ENCODE results near the gene CROCC.

Gene CROCC

DNA sequence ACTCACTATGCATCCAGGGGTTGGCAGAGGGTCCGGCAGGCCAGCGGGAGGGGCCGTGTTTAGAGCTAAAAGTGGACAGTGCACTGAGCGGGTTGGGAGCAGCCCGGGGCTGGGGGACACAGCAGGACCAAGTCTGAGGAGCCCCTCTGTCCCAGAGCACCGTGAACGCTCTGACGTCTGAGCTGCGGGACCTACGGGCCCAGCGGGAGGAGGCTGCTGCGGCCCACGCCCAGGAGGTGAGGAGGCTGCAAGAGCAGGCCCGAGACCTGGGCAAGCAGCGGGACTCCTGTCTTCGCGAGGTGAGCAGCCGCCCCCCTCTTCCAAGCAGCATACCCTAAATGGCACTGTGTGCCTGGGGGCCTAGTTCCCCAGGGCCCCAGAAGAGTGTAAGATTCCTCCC is 32.8 kb downstream of the CROCC start:
- DNase-seq (ENCODE audit: low read depth in 2 of 2): no peak
- no peak overlapping the region for H3K4me3 ChIP-seq (replicated peaks in 1 of 2; ENCODE audit: low read depth in 2 of 2, low read length in 2 of 2)
- TF ChIP-seq, protein P1, sequence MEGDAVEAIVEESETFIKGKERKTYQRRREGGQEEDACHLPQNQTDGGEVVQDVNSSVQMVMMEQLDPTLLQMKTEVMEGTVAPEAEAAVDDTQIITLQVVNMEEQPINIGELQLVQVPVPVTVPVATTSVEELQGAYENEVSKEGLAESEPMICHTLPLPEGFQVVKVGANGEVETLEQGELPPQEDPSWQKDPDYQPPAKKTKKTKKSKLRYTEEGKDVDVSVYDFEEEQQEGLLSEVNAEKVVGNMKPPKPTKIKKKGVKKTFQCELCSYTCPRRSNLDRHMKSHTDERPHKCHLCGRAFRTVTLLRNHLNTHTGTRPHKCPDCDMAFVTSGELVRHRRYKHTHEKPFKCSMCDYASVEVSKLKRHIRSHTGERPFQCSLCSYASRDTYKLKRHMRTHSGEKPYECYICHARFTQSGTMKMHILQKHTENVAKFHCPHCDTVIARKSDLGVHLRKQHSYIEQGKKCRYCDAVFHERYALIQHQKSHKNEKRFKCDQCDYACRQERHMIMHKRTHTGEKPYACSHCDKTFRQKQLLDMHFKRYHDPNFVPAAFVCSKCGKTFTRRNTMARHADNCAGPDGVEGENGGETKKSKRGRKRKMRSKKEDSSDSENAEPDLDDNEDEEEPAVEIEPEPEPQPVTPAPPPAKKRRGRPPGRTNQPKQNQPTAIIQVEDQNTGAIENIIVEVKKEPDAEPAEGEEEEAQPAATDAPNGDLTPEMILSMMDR (IDR thresholded peaks at IDR 0.05; ENCODE audit: low read depth, low read length): no peak

GRCh38 chr1:16955186-16955585 is 33.5 kb downstream of the CROCC start:
- no peak for DNase-seq (ENCODE audit: low read depth in 2 of 2)
- TF ChIP-seq, protein P1 (IDR thresholded peaks at IDR 0.05; ENCODE audit: low read depth, low read length): no peak
- H3K4me3 ChIP-seq (replicated peaks in 1 of 2; ENCODE audit: low read depth in 2 of 2, low read length in 2 of 2): no peak overlapping the region

- TF ChIP-seq, protein P1 (IDR thresholded peaks at IDR 0.05; ENCODE audit: low read depth, low read length): no peak
- no peak overlapping the region for H3K4me3 ChIP-seq (replicated peaks in 1 of 2; ENCODE audit: low read depth in 2 of 2, low read length in 2 of 2)
- no peak for DNase-seq (ENCODE audit: low read depth in 2 of 2)
Observed at GRCh38 chr1:16956775-16957174, 35.0 kb downstream of the CROCC start.

GRCh38 chr1:16957731-16958130 is 36.0 kb downstream of the CROCC start:
- no peak overlapping the region for H3K4me3 ChIP-seq (replicated peaks in 1 of 2; ENCODE audit: low read depth in 2 of 2, low read length in 2 of 2)
- DNase-seq (ENCODE audit: low read depth in 2 of 2): no peak
- TF ChIP-seq, protein P1 (IDR thresholded peaks at IDR 0.05; ENCODE audit: low read depth, low read length): no peak

DNA sequence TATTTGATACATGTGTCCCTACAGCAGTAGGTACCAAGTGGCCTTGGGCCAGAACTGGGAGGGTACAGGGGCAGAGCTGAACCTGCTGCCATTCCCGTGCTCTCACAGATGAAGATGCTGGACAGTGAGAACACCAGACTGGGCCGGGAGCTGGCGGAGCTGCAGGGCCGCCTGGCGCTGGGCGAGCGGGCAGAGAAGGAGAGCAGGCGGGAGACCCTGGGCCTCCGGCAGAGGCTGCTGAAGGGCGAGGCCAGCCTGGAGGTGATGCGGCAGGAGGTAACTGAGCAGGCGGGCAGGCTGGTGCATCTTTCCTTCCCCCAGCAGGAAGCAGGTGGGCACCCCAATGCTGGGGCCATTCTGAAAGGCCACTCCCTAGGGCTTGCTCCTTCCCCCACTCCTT is 36.7 kb downstream of the CROCC start:
- no peak for DNase-seq (ENCODE audit: low read depth in 2 of 2)
- TF ChIP-seq, protein P1 (IDR thresholded peaks at IDR 0.05; ENCODE audit: low read depth, low read length): no peak
- no peak overlapping the region for H3K4me3 ChIP-seq (replicated peaks in 1 of 2; ENCODE audit: low read depth in 2 of 2, low read length in 2 of 2)

- TF ChIP-seq, protein P1 (IDR thresholded peaks at IDR 0.05; ENCODE audit: low read depth, low read length): peak; percentile 73
- H3K4me3 ChIP-seq (replicated peaks in 1 of 2; ENCODE audit: low read depth in 2 of 2, low read length in 2 of 2): peak overlapping the region; percentile 5 to 47
- peak; percentile 79 to 82 for DNase-seq (ENCODE audit: low read depth in 2 of 2)
Observed at GRCh38 chr1:16960560-16961296, 39.0 kb downstream of the CROCC start.

All from cardiac fibroblast (primary cell).